ENCODE results near the gene PHLDB3. TPM values are rescaled to one million over a fixed set of nuclear protein-coding genes. Genes with fewer than 3 reads are reported as not detected.

The PHLDB3 gene
- total RNA-seq, 3 donors from 2014 or later, result 7.5 to 19.5 (median 15.1) TPM

- no peak for DNase-seq (ENCODE audit: low spot score in 2 of 2)
- Histone ChIP-seq H3K4me3 (no peak overlapping the region), H3K27me3 (no peaks in the 10 kb centered on the region), H3K9me3 (no peaks in the 10 kb centered on the region), H3K4me1 (no peaks in the 10 kb centered on the region), H3K27ac (no peak overlapping the region), H3K36me3 (no peaks in the 10 kb centered on the region)
- no peak for TF ChIP-seq POLR2AphosphoS5 (IDR thresholded peaks at IDR 0.05)
- TF ChIP-seq CTCF (IDR thresholded peaks at IDR 0.05), result no peak
- no peak for TF ChIP-seq POLR2A (IDR thresholded peaks at IDR 0.05)
- intact Hi-C loops (cut with DNase I; ENCODE audit: low total_unique reads), result no loop called here
Measured at GRCh38 chr19:43481701-43482100, 22.8 kb downstream of the PHLDB3 start.

- TF ChIP-seq POLR2A (IDR thresholded peaks at IDR 0.05), result no peak
- no peak for TF ChIP-seq CTCF (IDR thresholded peaks at IDR 0.05)
- TF ChIP-seq POLR2AphosphoS5 (IDR thresholded peaks at IDR 0.05), result no peak
- DNase-seq (ENCODE audit: low spot score in 2 of 2), result no peak
- Histone ChIP-seq H3K27ac (no peak overlapping the region), H3K27me3 (no peaks in the 10 kb centered on the region), H3K4me3 (no peak overlapping the region), H3K9me3 (no peaks in the 10 kb centered on the region), H3K36me3 (no peaks in the 10 kb centered on the region), H3K4me1 (no peaks in the 10 kb centered on the region)
- intact Hi-C loops (cut with DNase I; ENCODE audit: low total_unique reads), result no loop called here
Measured at GRCh38 chr19:43480574-43480973, 24.0 kb downstream of the PHLDB3 start.

- Histone ChIP-seq H3K4me3 (no peak overlapping the region), H3K27ac (no peak overlapping the region), H3K9me3 (no peaks in the 10 kb centered on the region), H3K36me3 (no peaks in the 10 kb centered on the region), H3K27me3 (no peaks in the 10 kb centered on the region), H3K4me1 (no peaks in the 10 kb centered on the region)
- DNase-seq (ENCODE audit: low spot score in 2 of 2), result no peak
- intact Hi-C loops (cut with DNase I; ENCODE audit: low total_unique reads), result no loop called here
- no peak for TF ChIP-seq CTCF (IDR thresholded peaks at IDR 0.05)
Measured at GRCh38 chr19:43479961-43480561, 24.5 kb downstream of the PHLDB3 start.

GRCh38 chr19:43479226-43479625, 25.3 kb downstream of the PHLDB3 start:
- intact Hi-C loops (cut with DNase I; ENCODE audit: low total_unique reads), result no loop called here
- no peaks in the 10 kb centered on the region for H3K36me3 ChIP-seq

GRCh38 chr19:43478323-43478722, 26.2 kb downstream of the PHLDB3 start:
- Histone ChIP-seq H3K27ac (no peak overlapping the region), H3K36me3 (no peaks in the 10 kb centered on the region), H3K4me3 (no peak overlapping the region), H3K9me3 (no peaks in the 10 kb centered on the region), H3K27me3 (no peaks in the 10 kb centered on the region), H3K4me1 (no peaks in the 10 kb centered on the region)
- TF ChIP-seq POLR2A (IDR thresholded peaks at IDR 0.05) (no peak), CTCF (IDR thresholded peaks at IDR 0.05) (no peak), POLR2AphosphoS5 (IDR thresholded peaks at IDR 0.05) (no peak)
- DNase-seq (ENCODE audit: low spot score in 2 of 2), result no peak
- intact Hi-C loops (cut with DNase I; ENCODE audit: low total_unique reads), result no loop called here

More at GRCh38 chr19:43479226-43479625, 25.3 kb downstream of the PHLDB3 start:
- no peak overlapping the region for H3K4me3 ChIP-seq
- no peak for DNase-seq (ENCODE audit: low spot score in 2 of 2)
- TF ChIP-seq POLR2A (IDR thresholded peaks at IDR 0.05) (no peak), CTCF (IDR thresholded peaks at IDR 0.05) (no peak), POLR2AphosphoS5 (IDR thresholded peaks at IDR 0.05) (no peak)
- no peaks in the 10 kb centered on the region for H3K27me3 ChIP-seq
- H3K9me3 ChIP-seq, result no peaks in the 10 kb centered on the region
- H3K4me1 ChIP-seq, result no peaks in the 10 kb centered on the region
- no peak overlapping the region for H3K27ac ChIP-seq

Measured in breast epithelium (tissue), 4 donors.